Liver (tissue), 3 donors: ENCODE results near the gene PRKD1.

Experiments used
- CTCF ChIP-seq: fragments of 150-350 bp; IDR thresholded peaks from 2 replicates; pipeline ENCODE4 v1.5.1; 2017; ENCODE audit warnings: improper control_type of control experiment, low read depth, low read length; ENCODE audit not compliant: missing input control
- EGR1 ChIP-seq, 2 donors: IDR thresholded peaks; 2 replicates each; pipeline ENCODE4 v1.6.1; 2016 to 2018; ENCODE audit warnings: antibody characterized with exemption in 2 of 2, low read depth in 2 of 2
- HNF4A ChIP-seq, 2 donors: conservative IDR thresholded peaks; 2 replicates each; pipeline ENCODE4 v1.6.1; 2016; ENCODE audit warnings: antibody characterized with exemption in 2 of 2, mild to moderate bottlenecking in 2 of 2
- JUND ChIP-seq, 2 donors: IDR thresholded peaks; 2 replicates each; pipeline ENCODE4 v1.6.1; 2016; ENCODE audit warnings: antibody characterized with exemption in 2 of 2
- MAX ChIP-seq: IDR thresholded peaks from 2 replicates; pipeline ENCODE4 v1.6.1; 2016; ENCODE audit warnings: antibody characterized with exemption
- RAD21 ChIP-seq, 2 donors: IDR thresholded peaks; 2 replicates each; pipeline ENCODE4 v1.6.1; 2016; ENCODE audit warnings: antibody characterized with exemption in 2 of 2, mild to moderate bottlenecking in 2 of 2
- REST ChIP-seq: IDR thresholded peaks from 2 replicates; pipeline ENCODE4 v1.6.1; 2016; ENCODE audit warnings: antibody characterized with exemption, mild to moderate bottlenecking
- SP1 ChIP-seq: IDR thresholded peaks from 2 replicates; pipeline ENCODE4 v1.6.1; 2018; ENCODE audit warnings: antibody characterized with exemption, mild to moderate bottlenecking
- TAF1 ChIP-seq: conservative IDR thresholded peaks from 2 replicates; pipeline ENCODE4 v1.6.1; 2016; ENCODE audit warnings: antibody characterized with exemption, mild to moderate bottlenecking
- donor health status: healthy.
- donor health status: healthy.

- TF ChIP-seq CTCF, result no peak
- TF ChIP-seq TAF1, result no peak
- TF ChIP-seq REST, result no peak
- TF ChIP-seq JUND (IDR thresholded peaks at IDR 0.05), result no peak
- no peak for TF ChIP-seq SP1
- TF ChIP-seq RAD21 (IDR thresholded peaks at IDR 0.05), result no peak
- TF ChIP-seq MAX, result no peak
- TF ChIP-seq HNF4A (conservative IDR thresholded peaks at IDR 0.05), result no peak
- no peak for TF ChIP-seq EGR1 (IDR thresholded peaks at IDR 0.05; ENCODE audit: low read depth in 2 of 2)
Measured at GRCh38 chr14:29802211-29802610, 125.4 kb downstream of the PRKD1 start.
